Measurements from ENCODE around the gene CEP41.

CEP41 gene

GRCh38 chr7:130365511-130366441 is 75.0 kb downstream of the CEP41 start:
- H3K27ac ChIP-seq (replicated peaks) = no peak overlapping the region
- H3K4me3 ChIP-seq (replicated peaks; ENCODE audit: insufficient read depth, low read length) = no peak overlapping the region
- no peak for TF ChIP-seq GABPA (IDR thresholded peaks at IDR 0.05; ENCODE audit: low read depth)
- TF ChIP-seq CTCF (IDR thresholded peaks at IDR 0.05; ENCODE audit: insufficient read depth, low read length) = no peak
- TF ChIP-seq POLR2AphosphoS5 (IDR thresholded peaks at IDR 0.05; ENCODE audit: low read depth) = no peak
- TF ChIP-seq REST (IDR thresholded peaks at IDR 0.05; ENCODE audit: insufficient replicate concordance, low read depth) = no peak
- TF ChIP-seq SPI1 (IDR thresholded peaks at IDR 0.05; ENCODE audit: borderline replicate concordance, low read depth) = no peak
- H3K27me3 ChIP-seq (ENCODE audit: insufficient read depth, poor library complexity, severe bottlenecking) = no peaks in the 10 kb centered on the region
- DNase-seq (ENCODE audit: low read depth in 1 of 2, low spot score in 1 of 2) = no peak

GRCh38 chr7:130365088-130365487 is 75.7 kb downstream of the CEP41 start:
- DNase-seq (ENCODE audit: low read depth in 1 of 2, low spot score in 1 of 2) = no peak
- no peak overlapping the region for H3K27ac ChIP-seq (replicated peaks)
- no peaks in the 10 kb centered on the region for H3K27me3 ChIP-seq (ENCODE audit: insufficient read depth, poor library complexity, severe bottlenecking)
- H3K4me3 ChIP-seq (replicated peaks; ENCODE audit: insufficient read depth, low read length) = no peak overlapping the region
- TF ChIP-seq SPI1 (IDR thresholded peaks at IDR 0.05; ENCODE audit: borderline replicate concordance, low read depth) (no peak), GABPA (IDR thresholded peaks at IDR 0.05; ENCODE audit: low read depth) (no peak), POLR2AphosphoS5 (IDR thresholded peaks at IDR 0.05; ENCODE audit: low read depth) (no peak), REST (IDR thresholded peaks at IDR 0.05; ENCODE audit: insufficient replicate concordance, low read depth) (no peak), CTCF (IDR thresholded peaks at IDR 0.05; ENCODE audit: insufficient read depth, low read length) (no peak)

GRCh38 chr7:130364451-130364850 is 76.4 kb downstream of the CEP41 start:
- no peak for DNase-seq (ENCODE audit: low read depth in 1 of 2, low spot score in 1 of 2)
- H3K4me3 ChIP-seq (replicated peaks; ENCODE audit: insufficient read depth, low read length) = no peak overlapping the region
- H3K27me3 ChIP-seq (ENCODE audit: insufficient read depth, poor library complexity, severe bottlenecking) = no peaks in the 10 kb centered on the region
- H3K27ac ChIP-seq (replicated peaks) = no peak overlapping the region
- TF ChIP-seq REST (IDR thresholded peaks at IDR 0.05; ENCODE audit: insufficient replicate concordance, low read depth) = no peak
- TF ChIP-seq SPI1 (IDR thresholded peaks at IDR 0.05; ENCODE audit: borderline replicate concordance, low read depth) = no peak
- TF ChIP-seq POLR2AphosphoS5 (IDR thresholded peaks at IDR 0.05; ENCODE audit: low read depth) = no peak
